Naive thymus-derived CD4-positive, alpha-beta T cell (primary cell): ENCODE data around the gene TRAIP. TPM values are rescaled to one million over a fixed set of nuclear protein-coding genes. Genes with fewer than 3 reads are reported as not detected.

Source experiments
- ATAC-seq: fragments of 150-1000 bp; cut with Tn5 transposase; 2 replicates; pipeline ENCODE4 v1.10.0; 2021; ENCODE audit warnings: mild to moderate bottlenecking, moderate library complexity
- CTCF ChIA-PET: fragments of 350-600 bp; sonication (Branson Sonifier 250); formaldehyde crosslinking; loops from one replicate; lab custom pipeline; 2021; ENCODE audit warnings: antibody characterized with exemption; lab: Charles Lee
- POLR2A ChIA-PET: fragments of 350-600 bp; sonication (Branson Sonifier 250); formaldehyde crosslinking; loops from one replicate; lab custom pipeline; 2021; ENCODE audit warnings: antibody characterized with exemption, inconsistent platforms; lab: Charles Lee
- DNase-seq, 9 donors: peaks; one replicate each; pipeline versions ENCODE4 v3.0.0 to v3.0.0-alpha.2; 2020 to 2022; ENCODE audit warnings: mixed read lengths in 1 of 9
- H3K27ac ChIP-seq: one replicate; pipeline ENCODE4 v1.7.0; 2013; ENCODE audit warnings: mild to moderate bottlenecking, low read depth, low read length, moderate library complexity
- H3K27me3 ChIP-seq, 2 donors: one replicate each; pipeline ENCODE4 v1.7.0; 2013; ENCODE audit warnings: low read length in 2 of 2, mild to moderate bottlenecking in 2 of 2, moderate library complexity in 2 of 2; ENCODE audit not compliant: control insufficient read depth in 2 of 2, insufficient read depth in 2 of 2
- H3K36me3 ChIP-seq, 3 experiments: 1 replicate in 2 of 3; 2 replicates in 1 of 3; pipeline ENCODE4 v1.7.0; 2013; ENCODE audit warnings: low read length in 3 of 3, mild to moderate bottlenecking in 3 of 3, moderate library complexity in 1 of 3; ENCODE audit not compliant: insufficient read depth in 3 of 3, control insufficient read depth in 2 of 3
- H3K4me1 ChIP-seq, 2 donors: one replicate each; pipeline ENCODE4 v1.7.0; 2013; ENCODE audit warnings: low read length in 2 of 2, mild to moderate bottlenecking in 2 of 2, moderate library complexity in 1 of 2; ENCODE audit not compliant: control insufficient read depth in 2 of 2, insufficient read depth in 2 of 2
- H3K4me3 ChIP-seq: 2 replicates; pipeline ENCODE4 v1.7.0; 2013; ENCODE audit warnings: mild to moderate bottlenecking, low read length
- H3K9me3 ChIP-seq, 3 experiments: 1 replicate in 2 of 3; 2 replicates in 1 of 3; pipeline ENCODE4 v1.7.0; 2013; ENCODE audit warnings: low read length in 3 of 3; ENCODE audit not compliant: control insufficient read depth in 2 of 3
- H3K27ac Mint-ChIP-seq, 9 donors: one replicate each; pipeline ENCODE4 v1.8.0; 2020 to 2022; ENCODE audit warnings: mixed read lengths in 9 of 9, mild to moderate bottlenecking in 8 of 9, moderate library complexity in 5 of 9, inconsistent platforms in 2 of 9
- H3K27me3 Mint-ChIP-seq, 5 donors: one replicate each; pipeline ENCODE4 v1.8.0; 2021 to 2022; ENCODE audit warnings: mixed read lengths in 5 of 5, mild to moderate bottlenecking in 1 of 5
- H3K36me3 Mint-ChIP-seq, 5 donors: one replicate each; pipeline ENCODE4 v1.8.0; 2020 to 2022; ENCODE audit warnings: mixed read lengths in 5 of 5, mild to moderate bottlenecking in 3 of 5, inconsistent platforms in 1 of 5
- H3K4me1 Mint-ChIP-seq, 7 donors: one replicate each; pipeline ENCODE4 v1.8.0; 2020 to 2022; ENCODE audit warnings: mixed read lengths in 7 of 7, mild to moderate bottlenecking in 3 of 7, inconsistent platforms in 1 of 7
- H3K4me3 Mint-ChIP-seq, 10 donors: one replicate each; pipeline ENCODE4 v1.8.0; 2020 to 2022; ENCODE audit warnings: mild to moderate bottlenecking in 10 of 10, mixed read lengths in 10 of 10, moderate library complexity in 6 of 10, inconsistent platforms in 2 of 10
- H3K9me3 Mint-ChIP-seq, 11 donors: one replicate each; pipeline ENCODE4 v1.8.0; 2020 to 2022; ENCODE audit warnings: mixed read lengths in 11 of 11, mild to moderate bottlenecking in 4 of 11, inconsistent platforms in 1 of 11, moderate library complexity in 1 of 11
- intact Hi-C, 2 donors: fragments of 100-400 bp; cut with micrococcal nuclease; formaldehyde crosslinking; loops; one replicate each; pipeline ENCODE4 v1.15.1; 2023
- polyA plus RNA-seq, 2 donors: library from polyadenylated mRNA; unstranded; fragments of 300-500 nt; fragmentation: Illumina TruSeq; gene quantifications; one replicate each; pipeline ENCODE4 v1.2.3, GENCODE V29; 2021
- total RNA-seq, 6 experiments: library from RNA in 5 of 6; stranded (reverse) in 5 of 6; gene quantifications; 1 replicate in 5 of 6; 2 replicates in 1 of 6; pipeline ENCODE4 v1.2.3 and lab custom pipeline; 2021 to 2026

The TRAIP gene
- total and polyA plus RNA-seq, 7 experiments from 2014 or later, result 2.7 to 22.5 (median 5.5) TPM

- no peaks in the 10 kb centered on the region for H3K36me3 ChIP-seq
- no peak overlapping the region for H3K27ac Mint-ChIP-seq
- no peak for DNase-seq
- ChIA-PET POLR2A (interaction anchor here (1.0 kb wide), 1 partner anchor 15 kb away, joined by 3 read pairs; no protein-coding TSS in a partner anchor), CTCF (interaction anchor here (0.5 kb wide), 1 partner anchor 52 kb away, joined by 3 read pairs; no protein-coding TSS in a partner anchor)
- H3K9me3 ChIP-seq, result no peaks in the 10 kb centered on the region
- H3K27ac ChIP-seq, result no peak overlapping the region
- H3K4me1 ChIP-seq, result no peaks in the 10 kb centered on the region
- H3K4me1 Mint-ChIP-seq, result peaks cover 0 to 7% (median 0%) of the 10 kb centered on the region in 7 donors
- no peak overlapping the region for H3K4me3 ChIP-seq
- intact Hi-C loops, result no loop called here
- no peaks in the 10 kb centered on the region for H3K9me3 Mint-ChIP-seq
- no peak for ATAC-seq
- no peaks in the 10 kb centered on the region for H3K36me3 Mint-ChIP-seq
- H3K27me3 Mint-ChIP-seq, result peaks cover 22 to 61% (median 38%) of the 10 kb centered on the region in 5 donors
- H3K27me3 ChIP-seq, result peaks cover 10 to 16% of the 10 kb centered on the region in 2 donors
- H3K4me3 Mint-ChIP-seq, result peak overlapping the region in 7 of 10 donors; percentile 21 to 65 (median 54)
These were observed 12.6 kb upstream of the TRAIP start for GRCh38 chr3:49868862-49869466.

- ChIA-PET CTCF (interaction anchor here (0.5 kb wide), 1 partner anchor 29 kb away, joined by 4 read pairs; no protein-coding TSS in a partner anchor), POLR2A (interaction anchor here (1.0 kb wide), 1 partner anchor 14 kb away, joined by 3 read pairs; no protein-coding TSS in a partner anchor)
- Histone ChIP-seq H3K4me1 (no peaks in the 10 kb centered on the region), H3K27ac (no peak overlapping the region), H3K36me3 (no peaks in the 10 kb centered on the region), H3K4me3 (no peak overlapping the region), H3K27me3 (peaks cover 10 to 16% of the 10 kb centered on the region in 2 donors), H3K9me3 (no peaks in the 10 kb centered on the region)
- ATAC-seq (no peak), DNase-seq (peak in 3 of 9 donors; percentile 15 to 37 (median 21))
- Mint-ChIP-seq H3K9me3 (no peaks in the 10 kb centered on the region), H3K4me3 (peak overlapping the region in 4 of 10 donors; percentile 30 to 65 (median 52)), H3K27ac (peak overlapping the region in 1 of 9 donors; percentile 59), H3K36me3 (no peaks in the 10 kb centered on the region), H3K4me1 (peaks cover 0 to 7% (median 0%) of the 10 kb centered on the region in 7 donors), H3K27me3 (peaks cover 27 to 66% (median 42%) of the 10 kb centered on the region in 5 donors)
- intact Hi-C loops, result no loop called here
These were observed 11.5 kb upstream of the TRAIP start for GRCh38 chr3:49867871-49868321.

GRCh38 chr3:49867400-49867799 lies 11.0 kb upstream of the TRAIP start:
- POLR2A ChIA-PET, result no interaction called here
- DNase-seq (no peak), ATAC-seq (no peak)
- H3K27me3 Mint-ChIP-seq, result peaks cover 28 to 66% (median 44%) of the 10 kb centered on the region in 5 donors
- Histone ChIP-seq H3K4me1 (no peaks in the 10 kb centered on the region), H3K27me3 (peaks cover 10 to 16% of the 10 kb centered on the region in 2 donors), H3K4me3 (no peak overlapping the region), H3K27ac (no peak overlapping the region), H3K36me3 (no peaks in the 10 kb centered on the region), H3K9me3 (no peaks in the 10 kb centered on the region)
- CTCF ChIA-PET, result interaction anchor here (0.5 kb wide), 1 partner anchor 28 kb away, joined by 4 read pairs; no protein-coding TSS in a partner anchor
- peaks cover 0 to 6% (median 0%) of the 10 kb centered on the region in 7 donors for H3K4me1 Mint-ChIP-seq
- H3K9me3 Mint-ChIP-seq, result no peaks in the 10 kb centered on the region
- peak overlapping the region in 1 of 10 donors; percentile 65 for H3K4me3 Mint-ChIP-seq
- no peaks in the 10 kb centered on the region for H3K36me3 Mint-ChIP-seq
- no peak overlapping the region for H3K27ac Mint-ChIP-seq
- intact Hi-C loops, result no loop called here

- Mint-ChIP-seq H3K4me1 (peaks cover 0 to 6% (median 0%) of the 10 kb centered on the region in 7 donors), H3K36me3 (no peaks in the 10 kb centered on the region), H3K27ac (no peak overlapping the region), H3K9me3 (no peaks in the 10 kb centered on the region), H3K4me3 (no peak overlapping the region), H3K27me3 (peaks cover 28 to 51% (median 37%) of the 10 kb centered on the region in 5 donors)
- CTCF ChIA-PET, result interaction anchor here (0.7 kb wide), 1 partner anchor 91 kb away, joined by 3 read pairs; no protein-coding TSS in a partner anchor
- Histone ChIP-seq H3K4me1 (no peaks in the 10 kb centered on the region), H3K27ac (no peak overlapping the region), H3K27me3 (peaks cover 9 to 16% of the 10 kb centered on the region in 2 donors), H3K4me3 (no peak overlapping the region), H3K9me3 (no peaks in the 10 kb centered on the region), H3K36me3 (no peaks in the 10 kb centered on the region)
- no peak for DNase-seq
- no peak for ATAC-seq
- POLR2A ChIA-PET, result no interaction called here
- intact Hi-C loops, result no loop called here
These were observed 8.9 kb upstream of the TRAIP start for GRCh38 chr3:49865198-49865784.

- Histone ChIP-seq H3K27me3 (peaks cover 6 to 16% of the 10 kb centered on the region in 2 donors), H3K9me3 (no peaks in the 10 kb centered on the region), H3K4me3 (no peak overlapping the region), H3K36me3 (no peaks in the 10 kb centered on the region), H3K27ac (no peak overlapping the region), H3K4me1 (no peaks in the 10 kb centered on the region)
- Mint-ChIP-seq H3K9me3 (no peaks in the 10 kb centered on the region), H3K4me1 (peaks cover 0 to 6% (median 0%) of the 10 kb centered on the region in 7 donors), H3K36me3 (no peaks in the 10 kb centered on the region), H3K27me3 (peaks cover 27 to 46% (median 37%) of the 10 kb centered on the region in 5 donors), H3K27ac (no peak overlapping the region), H3K4me3 (no peak overlapping the region)
- ChIA-PET POLR2A (interaction anchor here (0.7 kb wide), 1 partner anchor 191 kb away, joined by 3 read pairs; no protein-coding TSS in a partner anchor), CTCF (no interaction called here)
- intact Hi-C loops, result no loop called here
- ATAC-seq (no peak), DNase-seq (no peak)
These were observed 8.1 kb upstream of the TRAIP start for GRCh38 chr3:49864505-49864904.

- Histone ChIP-seq H3K36me3 (no peaks in the 10 kb centered on the region), H3K4me3 (no peak overlapping the region), H3K4me1 (peaks cover 10 to 11% of the 10 kb centered on the region in 2 donors), H3K9me3 (no peaks in the 10 kb centered on the region), H3K27ac (no peak overlapping the region), H3K27me3 (no peaks in the 10 kb centered on the region)
- Mint-ChIP-seq H3K9me3 (no peaks in the 10 kb centered on the region), H3K4me1 (peaks cover 4 to 15% (median 13%) of the 10 kb centered on the region in 7 donors), H3K27ac (no peak overlapping the region), H3K4me3 (no peak overlapping the region), H3K27me3 (peaks cover 5 to 10% (median 9%) of the 10 kb centered on the region in 5 donors), H3K36me3 (no peaks in the 10 kb centered on the region)
- no peak for DNase-seq
- ATAC-seq, result no peak
- POLR2A ChIA-PET, result no interaction called here
- CTCF ChIA-PET, result no interaction called here
- intact Hi-C loops, result loop anchor here (5.0 kb wide), 3 partner anchors 137 to 1557 kb away; partner anchors contain the start of genes BSN (in 1 of the 2), GMPPB (in 1 of the 2) and NME6 (in 1 of the 2)
These were observed 3.4 kb upstream of the TRAIP start for GRCh38 chr3:49859576-49860305.
